Type B pancreatic cell (in vitro differentiated cells): ENCODE measurements around the gene HEMK1. TPM values are rescaled to one million over a fixed set of nuclear protein-coding genes. Genes with fewer than 3 reads are reported as not detected.

Experiments used
- DNase-seq: peaks from one replicate; pipeline ENCODE4 v3.0.0; 2021; ENCODE audit warnings: mixed read lengths; ENCODE audit not compliant: unreplicated experiment; ENCODE audit errors: extremely low spot score
- H3K27ac Mint-ChIP-seq: 2 replicates; pipeline ENCODE4 v1.8.0; 2021; ENCODE audit warnings: mild to moderate bottlenecking, mixed read lengths
- H3K27me3 Mint-ChIP-seq: 2 replicates; pipeline ENCODE4 v1.8.0; 2021; ENCODE audit warnings: mixed read lengths
- H3K36me3 Mint-ChIP-seq: 2 replicates; pipeline ENCODE4 v1.8.0; 2021; ENCODE audit warnings: mixed read lengths
- H3K4me1 Mint-ChIP-seq: one replicate; pipeline ENCODE4 v1.8.0; 2021; ENCODE audit warnings: mixed read lengths; ENCODE audit not compliant: unreplicated experiment
- H3K4me3 Mint-ChIP-seq: 2 replicates; pipeline ENCODE4 v1.8.0; 2021; ENCODE audit warnings: mild to moderate bottlenecking, mixed read lengths
- H3K9me3 Mint-ChIP-seq: 2 replicates; pipeline ENCODE4 v1.8.0; 2021; ENCODE audit warnings: mixed read lengths
- total RNA-seq: library from RNA; stranded (reverse); gene quantifications from 2 replicates; pipeline ENCODE4 v1.2.1, GENCODE V29; 2021; ENCODE audit warnings: low replicate concordance
- TF ChIP-seq, protein P1 (sequence below): fragments of 200-600 bp; sonication (generic); conservative IDR thresholded peaks from 2 replicates; pipeline ENCODE4 v1.5.0; 2021; ENCODE audit warnings: antibody characterized with exemption, mild to moderate bottlenecking

Gene HEMK1
- total RNA-seq, 1 donor from 2014 or later, result 29.9 TPM

- Mint-ChIP-seq H3K4me3 (no peak overlapping the region), H3K27ac (no peak overlapping the region), H3K36me3 (no peaks in the 10 kb centered on the region), H3K4me1 (peaks cover 41% of the 10 kb centered on the region), H3K9me3 (no peaks in the 10 kb centered on the region), H3K27me3 (peaks cover 31% of the 10 kb centered on the region)
- no peak for DNase-seq
- TF ChIP-seq, protein P1, sequence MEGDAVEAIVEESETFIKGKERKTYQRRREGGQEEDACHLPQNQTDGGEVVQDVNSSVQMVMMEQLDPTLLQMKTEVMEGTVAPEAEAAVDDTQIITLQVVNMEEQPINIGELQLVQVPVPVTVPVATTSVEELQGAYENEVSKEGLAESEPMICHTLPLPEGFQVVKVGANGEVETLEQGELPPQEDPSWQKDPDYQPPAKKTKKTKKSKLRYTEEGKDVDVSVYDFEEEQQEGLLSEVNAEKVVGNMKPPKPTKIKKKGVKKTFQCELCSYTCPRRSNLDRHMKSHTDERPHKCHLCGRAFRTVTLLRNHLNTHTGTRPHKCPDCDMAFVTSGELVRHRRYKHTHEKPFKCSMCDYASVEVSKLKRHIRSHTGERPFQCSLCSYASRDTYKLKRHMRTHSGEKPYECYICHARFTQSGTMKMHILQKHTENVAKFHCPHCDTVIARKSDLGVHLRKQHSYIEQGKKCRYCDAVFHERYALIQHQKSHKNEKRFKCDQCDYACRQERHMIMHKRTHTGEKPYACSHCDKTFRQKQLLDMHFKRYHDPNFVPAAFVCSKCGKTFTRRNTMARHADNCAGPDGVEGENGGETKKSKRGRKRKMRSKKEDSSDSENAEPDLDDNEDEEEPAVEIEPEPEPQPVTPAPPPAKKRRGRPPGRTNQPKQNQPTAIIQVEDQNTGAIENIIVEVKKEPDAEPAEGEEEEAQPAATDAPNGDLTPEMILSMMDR, result no peak
Observed at GRCh38 chr3:50525191-50525910, 44.0 kb upstream of the HEMK1 start.

DNA sequence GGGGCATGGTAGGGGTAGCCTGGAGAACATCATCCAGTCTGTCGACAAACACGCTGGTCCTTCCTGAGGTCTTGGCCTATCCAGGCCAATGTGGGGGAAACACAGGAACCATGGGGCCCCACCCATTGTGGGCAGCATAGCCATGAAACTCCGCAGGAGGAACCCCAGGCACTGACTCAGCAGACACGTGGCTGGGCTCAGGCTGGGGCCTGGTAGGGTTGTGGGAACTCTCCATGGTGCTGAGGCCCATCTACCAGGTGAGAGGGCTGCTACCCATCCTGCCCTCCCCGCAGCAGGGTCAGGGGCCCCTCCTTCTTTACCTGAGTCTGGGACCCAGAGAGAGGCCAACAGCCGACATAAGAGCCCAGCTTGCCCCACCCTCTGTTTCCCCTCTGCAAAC, 43.3 kb upstream of the HEMK1 start:
- DNase-seq, result no peak
- H3K36me3 Mint-ChIP-seq, result no peaks in the 10 kb centered on the region

GRCh38 chr3:50530001-50530970, 39.0 kb upstream of the HEMK1 start:
- Mint-ChIP-seq H3K9me3 (no peaks in the 10 kb centered on the region), H3K27ac (no peak overlapping the region), H3K27me3 (peaks cover 34% of the 10 kb centered on the region), H3K4me1 (peaks cover 44% of the 10 kb centered on the region), H3K36me3 (no peaks in the 10 kb centered on the region), H3K4me3 (no peak overlapping the region)
- no peak for DNase-seq
- TF ChIP-seq, protein P1, result no peak

More for the DNA sequence above, 43.3 kb upstream of the HEMK1 start:
- peaks cover 25% of the 10 kb centered on the region for H3K27me3 Mint-ChIP-seq
- peaks cover 37% of the 10 kb centered on the region for H3K4me1 Mint-ChIP-seq
- H3K9me3 Mint-ChIP-seq, result no peaks in the 10 kb centered on the region
- TF ChIP-seq, protein P1, result no peak
- H3K4me3 Mint-ChIP-seq, result no peak overlapping the region
- H3K27ac Mint-ChIP-seq, result no peak overlapping the region

- H3K4me1 Mint-ChIP-seq, result peaks cover 44% of the 10 kb centered on the region
- DNase-seq, result no peak
- H3K27me3 Mint-ChIP-seq, result peaks cover 37% of the 10 kb centered on the region
- H3K4me3 Mint-ChIP-seq, result no peak overlapping the region
- no peak overlapping the region for H3K27ac Mint-ChIP-seq
- TF ChIP-seq, protein P1, result no peak
- no peaks in the 10 kb centered on the region for H3K36me3 Mint-ChIP-seq
- H3K9me3 Mint-ChIP-seq, result no peaks in the 10 kb centered on the region
Observed at GRCh38 chr3:50531201-50531600, 38.1 kb upstream of the HEMK1 start.

DNA sequence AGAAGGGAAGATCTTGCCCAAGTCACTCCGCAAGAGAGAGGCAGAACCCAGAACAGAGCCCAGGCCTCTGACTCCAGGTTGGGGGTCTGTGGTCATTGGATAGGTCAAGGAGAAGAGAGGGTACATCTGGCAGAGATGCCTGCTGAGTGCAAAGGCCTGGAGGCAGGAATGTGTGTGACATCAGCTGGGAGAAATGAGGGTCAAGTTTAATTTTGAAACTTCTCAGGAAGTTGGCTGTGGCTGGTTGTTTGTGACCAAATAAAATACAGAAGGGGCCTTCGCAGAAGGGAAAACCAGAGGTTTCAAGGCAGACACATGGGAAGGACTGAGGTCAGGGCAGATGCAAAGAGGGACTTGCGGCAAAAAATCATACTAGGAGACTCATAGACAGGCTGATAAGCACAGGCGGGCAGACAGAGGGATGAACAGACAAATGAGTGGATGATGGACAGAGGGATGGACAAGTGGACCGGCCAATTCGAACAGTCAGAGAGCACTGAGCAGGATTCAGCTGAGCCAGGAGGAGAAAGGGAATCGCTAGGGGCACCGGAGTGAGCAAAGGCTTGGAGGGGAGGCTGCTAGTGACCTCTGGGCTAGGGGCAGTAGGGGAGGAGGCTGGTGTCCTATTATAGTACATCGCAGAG, 37.1 kb upstream of the HEMK1 start:
- no peak overlapping the region for H3K27ac Mint-ChIP-seq
- peaks cover 44% of the 10 kb centered on the region for H3K4me1 Mint-ChIP-seq
- TF ChIP-seq, protein P1, result peak; percentile 36
- no peak overlapping the region for H3K4me3 Mint-ChIP-seq
- H3K9me3 Mint-ChIP-seq, result no peaks in the 10 kb centered on the region
- DNase-seq, result no peak
- no peaks in the 10 kb centered on the region for H3K36me3 Mint-ChIP-seq
- H3K27me3 Mint-ChIP-seq, result peaks cover 41% of the 10 kb centered on the region
